Mucosa of rectum (tissue), 2 donors: ENCODE measurements around the gene TCF3.

Experiments used
- H3K27ac ChIP-seq, 2 donors: one replicate each; pipeline ENCODE4 v1.7.0; 2013; ENCODE audit warnings: inconsistent platforms in 2 of 2, low read depth in 2 of 2, low read length in 2 of 2
- H3K27me3 ChIP-seq, 2 donors: one replicate each; pipeline ENCODE4 v1.7.0; 2013; ENCODE audit warnings: low read length in 2 of 2; ENCODE audit not compliant: control insufficient read depth in 2 of 2, insufficient read depth in 2 of 2
- H3K36me3 ChIP-seq, 2 donors: one replicate each; pipeline ENCODE4 v1.7.0; 2013; ENCODE audit warnings: low read length in 2 of 2; ENCODE audit not compliant: control insufficient read depth in 2 of 2, insufficient read depth in 2 of 2
- H3K4me1 ChIP-seq, 2 donors: one replicate each; pipeline ENCODE4 v1.7.0; 2013; ENCODE audit warnings: low read length in 2 of 2, mild to moderate bottlenecking in 1 of 2; ENCODE audit not compliant: control insufficient read depth in 2 of 2, insufficient read depth in 2 of 2
- H3K4me3 ChIP-seq, 2 donors: one replicate each; pipeline ENCODE4 v1.7.0; 2013; ENCODE audit warnings: low read length in 2 of 2
- H3K9ac ChIP-seq, 2 donors: one replicate each; pipeline ENCODE4 v1.7.0; 2013; ENCODE audit warnings: low read length in 2 of 2, low read depth in 1 of 2, mild to moderate bottlenecking in 1 of 2
- H3K9me3 ChIP-seq, 2 donors: one replicate each; pipeline ENCODE4 v1.7.0; 2013; ENCODE audit warnings: low read length in 2 of 2; ENCODE audit not compliant: control insufficient read depth in 2 of 2
- donor health status: healthy.
- donor health status: Normal muscosa, but diverticular disease.

The TCF3 gene

GRCh38 chr19:1576242-1577089, 75.9 kb downstream of the TCF3 start:
- H3K36me3 ChIP-seq, result peaks cover 11 to 18% of the 10 kb centered on the region in 2 donors
- H3K4me3 ChIP-seq, result no peak overlapping the region
- H3K9ac ChIP-seq, result no peak overlapping the region
- H3K9me3 ChIP-seq, result no peaks in the 10 kb centered on the region
- H3K4me1 ChIP-seq, result no peaks in the 10 kb centered on the region
- H3K27ac ChIP-seq, result no peak overlapping the region
- no peaks in the 10 kb centered on the region for H3K27me3 ChIP-seq

GRCh38 chr19:1575323-1576241, 76.8 kb downstream of the TCF3 start:
- Histone ChIP-seq H3K27me3 (peaks cover 0 to under 1% of the 10 kb centered on the region in 2 donors), H3K9ac (no peak overlapping the region), H3K9me3 (no peaks in the 10 kb centered on the region), H3K27ac (no peak overlapping the region), H3K36me3 (peaks cover 4 to 9% of the 10 kb centered on the region in 2 donors), H3K4me1 (no peaks in the 10 kb centered on the region), H3K4me3 (no peak overlapping the region)

- H3K4me1 ChIP-seq, result no peaks in the 10 kb centered on the region
- H3K4me3 ChIP-seq, result no peak overlapping the region
- peaks cover 0 to 4% of the 10 kb centered on the region in 2 donors for H3K36me3 ChIP-seq
- H3K27me3 ChIP-seq, result peaks cover 3 to 6% of the 10 kb centered on the region in 2 donors
- no peak overlapping the region for H3K27ac ChIP-seq
- no peak overlapping the region for H3K9ac ChIP-seq
- no peaks in the 10 kb centered on the region for H3K9me3 ChIP-seq
Measured at GRCh38 chr19:1574354-1575136, 77.9 kb downstream of the TCF3 start.

GRCh38 chr19:1572795-1573194, 79.6 kb downstream of the TCF3 start:
- Histone ChIP-seq H3K4me1 (no peaks in the 10 kb centered on the region), H3K9ac (no peak overlapping the region), H3K36me3 (no peaks in the 10 kb centered on the region), H3K9me3 (no peaks in the 10 kb centered on the region), H3K27me3 (peaks cover 4 to 10% of the 10 kb centered on the region in 2 donors), H3K4me3 (no peak overlapping the region), H3K27ac (no peak overlapping the region)

GRCh38 chr19:1571358-1571757, 81.1 kb downstream of the TCF3 start:
- Histone ChIP-seq H3K4me3 (no peak overlapping the region), H3K36me3 (no peaks in the 10 kb centered on the region), H3K4me1 (no peaks in the 10 kb centered on the region), H3K9me3 (no peaks in the 10 kb centered on the region), H3K9ac (no peak overlapping the region), H3K27ac (no peak overlapping the region), H3K27me3 (peaks cover 4 to 10% of the 10 kb centered on the region in 2 donors)

- no peak overlapping the region for H3K27ac ChIP-seq
- no peaks in the 10 kb centered on the region for H3K36me3 ChIP-seq
- peaks cover 4 to 10% of the 10 kb centered on the region in 2 donors for H3K27me3 ChIP-seq
- H3K9me3 ChIP-seq, result no peaks in the 10 kb centered on the region
- H3K4me3 ChIP-seq, result no peak overlapping the region
- H3K9ac ChIP-seq, result no peak overlapping the region
- peaks cover 0 to 3% of the 10 kb centered on the region in 2 donors for H3K4me1 ChIP-seq
Measured at GRCh38 chr19:1570836-1571235, 81.6 kb downstream of the TCF3 start.

- H3K4me1 ChIP-seq, result peaks cover 0 to 3% of the 10 kb centered on the region in 2 donors
- H3K9ac ChIP-seq, result no peak overlapping the region
- H3K4me3 ChIP-seq, result no peak overlapping the region
- no peaks in the 10 kb centered on the region for H3K9me3 ChIP-seq
- no peaks in the 10 kb centered on the region for H3K36me3 ChIP-seq
- H3K27me3 ChIP-seq, result peaks cover 4 to 10% of the 10 kb centered on the region in 2 donors
- H3K27ac ChIP-seq, result no peak overlapping the region
Measured at GRCh38 chr19:1569997-1570396, 82.4 kb downstream of the TCF3 start.

- no peaks in the 10 kb centered on the region for H3K36me3 ChIP-seq
- H3K9ac ChIP-seq, result peak within 1 kb of the TSS in 1 of 2 donors; percentile 77
- H3K9me3 ChIP-seq, result no peaks in the 10 kb centered on the region
- H3K4me3 ChIP-seq, result peak within 1 kb of the TSS; percentile 50 to 73
- H3K4me1 ChIP-seq, result peaks cover 0 to 3% of the 10 kb centered on the region in 2 donors
- peaks cover 4 to 10% of the 10 kb centered on the region in 2 donors for H3K27me3 ChIP-seq
- H3K27ac ChIP-seq, result peak within 1 kb of the TSS; percentile 77 to 83
Measured at GRCh38 chr19:1568320-1569019, 83.9 kb downstream of the TCF3 start, which contains the start of gene MEX3D. Gene MEX3D, minus strand, starts transcription at chr19:1568325. Its CDS starts 267 bp downstream, at chr19:1568058.

- Histone ChIP-seq H3K27ac (no peak overlapping the region), H3K9ac (no peak overlapping the region), H3K9me3 (no peaks in the 10 kb centered on the region), H3K36me3 (no peaks in the 10 kb centered on the region), H3K4me1 (peaks cover 0 to 3% of the 10 kb centered on the region in 2 donors), H3K27me3 (peaks cover 4 to 10% of the 10 kb centered on the region in 2 donors), H3K4me3 (no peak overlapping the region)
Measured at GRCh38 chr19:1567848-1568227, 84.6 kb downstream of the TCF3 start.
